Karpas-422 (cell line): ENCODE measurements around the gene PGLYRP2. TPM values are rescaled to one million over a fixed set of nuclear protein-coding genes. Genes with fewer than 3 reads are reported as not detected.
A peak's percentile ranks its signal among the peaks of the same experiment; 100 is the strongest.

Experiments
- DNase-seq: peaks from one replicate; pipeline ENCODE4 v3.0.0-alpha.2; 2015
- H2AFZ ChIP-seq: fragments of 200-600 bp; sonication (generic); 2 replicates; pipeline ENCODE4 v1.6.1; 2014; ENCODE audit warnings: antibody characterized with exemption, low read length, mixed read lengths
- H3K27ac ChIP-seq: fragments of 200-600 bp; sonication (generic); 2 replicates; pipeline ENCODE4 v1.5.1; 2014; ENCODE audit warnings: mild to moderate bottlenecking, low read length, moderate library complexity
- H3K27me3 ChIP-seq: fragments of 200-600 bp; sonication (generic); 2 replicates; pipeline ENCODE4 v1.6.1; 2014; ENCODE audit warnings: low read length, mixed read lengths
- H3K36me3 ChIP-seq: fragments of 200-600 bp; sonication (generic); 2 replicates; pipeline ENCODE4 v1.6.1; 2014; ENCODE audit warnings: low read length, mixed read lengths; ENCODE audit not compliant: insufficient read depth
- H3K4me1 ChIP-seq: fragments of 200-600 bp; sonication (generic); 2 replicates; pipeline ENCODE4 v1.6.1; 2014; ENCODE audit warnings: mild to moderate bottlenecking, low read length, mixed read lengths
- H3K4me2 ChIP-seq: fragments of 200-600 bp; sonication (generic); 2 replicates; pipeline ENCODE4 v1.6.1; 2014; ENCODE audit warnings: low read length, low read depth, mild to moderate bottlenecking; ENCODE audit not compliant: poor library complexity, severe bottlenecking
- H3K4me3 ChIP-seq: fragments of 200-600 bp; sonication (generic); 2 replicates; pipeline ENCODE4 v1.5.1; 2014; ENCODE audit warnings: mild to moderate bottlenecking, antibody characterized with exemption, low read length, mixed read lengths
- H3K79me2 ChIP-seq: fragments of 200-600 bp; sonication (generic); 2 replicates; pipeline ENCODE4 v1.6.1; 2014; ENCODE audit warnings: mild to moderate bottlenecking, low read length, mixed read lengths
- H3K9ac ChIP-seq: fragments of 200-600 bp; sonication (generic); 2 replicates; pipeline ENCODE4 v1.6.0; 2014; ENCODE audit warnings: low read length
- H3K9me2 ChIP-seq: fragments of 200-600 bp; sonication (generic), shearing (Covaris generic); replicated peaks from 2 replicates; pipeline ENCODE4 v1.6.0; 2014; ENCODE audit warnings: mild to moderate bottlenecking, low read length, moderate library complexity; ENCODE audit not compliant: insufficient read depth
- H3K9me3 ChIP-seq: fragments of 300-700, 200-600 bp; sonication (generic); 2 replicates; pipeline ENCODE4 v1.6.1; 2014; ENCODE audit warnings: low read length, mixed read lengths
- H4K20me1 ChIP-seq: fragments of 200-600 bp; sonication (generic); 2 replicates; pipeline ENCODE4 v1.6.1; 2014; ENCODE audit warnings: mild to moderate bottlenecking, antibody characterized with exemption, low read length, low read depth; ENCODE audit not compliant: insufficient read depth
- total RNA-seq: library from RNA; depleted of rRNA; stranded (reverse); fragments of >200 nt; shearing (Covaris generic); gene quantifications from 2 replicates; pipeline ENCODE4 v1.2.3, GENCODE V29; 2014; ENCODE audit warnings: low replicate concordance

The PGLYRP2 gene
- total RNA-seq, 1 experiment from 2014 or later, result not detected

DNA sequence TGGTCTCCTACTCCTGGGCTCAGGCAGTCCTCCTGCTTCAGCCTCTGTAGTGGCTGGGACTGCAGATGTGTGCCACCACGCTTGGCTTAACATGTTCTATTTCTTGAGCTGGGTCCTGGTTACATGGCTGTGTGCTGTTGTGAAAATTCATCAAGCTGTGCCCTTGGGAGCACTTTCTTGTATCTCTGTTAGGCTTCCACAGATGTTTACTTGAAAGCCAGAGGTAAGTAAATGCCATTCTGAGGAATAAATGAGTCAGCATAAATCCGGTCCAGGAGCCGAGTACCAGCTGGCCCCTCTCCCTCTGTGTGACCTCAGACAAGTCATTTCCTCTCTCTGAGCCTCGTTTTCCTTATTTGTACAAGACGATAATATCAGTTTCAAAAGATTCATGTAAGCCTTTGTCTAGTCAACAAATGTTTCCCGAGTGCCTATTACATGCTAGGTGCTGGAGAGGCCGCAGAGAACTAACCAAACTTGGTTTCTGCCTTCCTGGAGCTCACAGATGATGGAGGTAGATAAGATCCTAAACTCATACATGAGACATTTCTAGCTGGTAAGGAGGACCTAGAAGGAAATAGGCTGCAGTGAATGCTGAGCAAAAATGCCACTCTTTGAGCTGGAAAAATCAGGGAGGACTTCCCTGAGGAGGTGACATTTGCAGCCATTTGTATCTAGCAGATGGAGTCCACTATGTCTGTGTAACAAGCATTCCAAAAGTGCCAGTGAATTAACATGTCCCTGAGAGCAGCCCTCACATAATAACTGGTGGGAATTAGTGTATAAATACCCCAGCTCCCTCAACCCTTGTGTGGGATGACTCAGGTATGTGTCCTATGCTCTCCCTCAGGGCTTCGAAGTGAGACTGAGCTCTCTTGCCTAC, 12.2 kb downstream of the PGLYRP2 start:
- H3K4me3 ChIP-seq, result no peak overlapping the region
- no peaks in the 10 kb centered on the region for H3K27me3 ChIP-seq
- H4K20me1 ChIP-seq, result no peaks in the 10 kb centered on the region
- no peaks in the 10 kb centered on the region for H3K9me2 ChIP-seq
- H3K4me1 ChIP-seq, result peaks cover 8% of the 10 kb centered on the region
- H3K27ac ChIP-seq, result no peak overlapping the region
- no peaks in the 10 kb centered on the region for H3K79me2 ChIP-seq
- no peaks in the 10 kb centered on the region for H3K9me3 ChIP-seq
- no peak overlapping the region for H2AFZ ChIP-seq
- H3K36me3 ChIP-seq, result no peaks in the 10 kb centered on the region
- no peak overlapping the region for H3K9ac ChIP-seq
- no peak for DNase-seq
- no peak overlapping the region for H3K4me2 ChIP-seq

DNA sequence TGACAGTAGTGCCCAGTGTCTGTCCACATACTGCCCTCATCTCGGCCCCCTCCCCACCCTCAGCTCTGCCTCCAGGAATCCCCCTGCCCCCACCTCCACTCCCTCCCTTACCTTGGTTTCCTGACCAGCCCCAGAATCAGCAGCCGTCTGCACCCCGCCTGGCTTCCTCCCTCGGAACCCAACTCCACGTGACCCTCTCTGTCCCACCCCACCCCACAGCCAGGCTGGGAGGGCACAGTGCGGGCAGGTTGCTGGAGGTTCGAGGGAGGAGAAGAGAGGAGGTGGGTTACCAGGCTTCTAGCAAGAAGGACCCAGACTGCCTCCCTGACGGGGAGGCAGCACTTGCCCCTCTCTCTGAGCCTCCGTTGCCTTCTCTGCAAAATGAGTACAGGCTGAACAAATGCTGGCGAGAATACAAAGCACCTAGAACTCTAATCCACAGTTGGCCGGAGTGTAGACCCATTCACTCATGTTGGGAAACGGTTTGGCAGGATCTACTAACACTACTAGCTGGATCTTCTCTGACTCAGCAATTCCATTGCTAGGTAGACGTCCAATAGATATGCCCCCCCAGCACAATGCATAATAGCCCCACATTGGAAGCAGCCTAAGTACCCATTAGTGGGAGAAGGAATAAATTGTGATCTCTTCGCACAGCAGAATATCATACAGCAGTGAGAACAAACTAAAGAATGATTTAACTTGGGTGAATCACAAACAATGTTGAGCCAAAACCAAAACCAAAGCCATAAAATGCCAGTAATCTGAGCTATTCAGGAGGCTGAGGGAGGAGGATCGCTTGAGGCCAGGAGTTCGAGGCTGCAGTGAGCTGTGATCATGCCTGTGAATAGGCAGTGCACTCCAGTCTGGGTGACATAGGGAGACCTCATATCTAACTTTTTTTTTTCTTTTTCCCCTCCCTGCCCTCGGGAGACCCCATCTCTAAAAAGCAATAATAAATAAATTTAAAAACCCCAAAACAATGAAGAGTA, 14.6 kb downstream of the PGLYRP2 start, which contains the start of gene RASAL3:
TSS of gene RASAL3 (minus strand) at position 151 of the 992 bp plus-strand sequence. CDS start 186 bp downstream, outside the sequence.
- Histone ChIP-seq H3K9me2 (no peaks in the 10 kb centered on the region), H3K4me2 (peak within 1 kb of the TSS; percentile 66), H3K9ac (peak within 1 kb of the TSS; percentile 87), H3K4me3 (peak within 1 kb of the TSS; percentile 66), H3K27me3 (no peaks in the 10 kb centered on the region), H3K9me3 (no peaks in the 10 kb centered on the region), H4K20me1 (no peaks in the 10 kb centered on the region), H3K4me1 (peaks cover 8% of the 10 kb centered on the region), H3K79me2 (no peaks in the 10 kb centered on the region), H3K36me3 (no peaks in the 10 kb centered on the region), H2AFZ (peak within 1 kb of the TSS; percentile 72), H3K27ac (peak within 1 kb of the TSS; percentile 7; the same call in 1 of the 2 replicates)
- peak; percentile 64 for DNase-seq

DNA sequence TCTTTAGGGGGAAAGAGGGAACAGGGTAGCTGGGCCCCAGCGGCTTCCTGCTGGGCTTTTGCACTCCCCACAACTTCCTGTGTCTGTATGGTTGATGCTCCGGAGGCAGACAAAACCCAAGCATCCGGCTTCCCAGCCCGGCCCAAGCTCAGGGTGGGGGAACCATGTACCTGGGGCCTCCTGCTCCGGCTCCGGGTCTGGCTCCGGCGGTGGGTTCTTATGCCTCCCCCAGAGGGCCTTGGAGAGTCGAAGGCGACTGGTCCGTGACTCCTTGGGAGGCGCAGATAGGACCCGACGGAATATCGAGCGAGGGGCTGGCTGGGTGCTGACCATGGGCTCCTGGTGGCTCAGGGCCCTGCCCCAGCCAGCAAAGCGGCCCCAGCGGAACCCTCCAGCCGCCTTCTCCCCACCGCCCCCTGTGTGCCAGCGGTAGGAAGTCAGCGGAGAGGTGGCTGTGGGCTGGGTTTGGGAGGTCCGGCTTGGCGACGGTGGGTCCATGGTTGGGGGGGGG, 15.4 kb downstream of the PGLYRP2 start:
- H3K79me2 ChIP-seq, result no peaks in the 10 kb centered on the region
- peak overlapping the region; percentile 66 for H3K4me2 ChIP-seq
- peak overlapping the region; percentile 72; the same call in 1 of the 2 replicates for H2AFZ ChIP-seq
- H3K9me2 ChIP-seq, result no peaks in the 10 kb centered on the region
- H3K9ac ChIP-seq, result peak overlapping the region; percentile 87
- no peaks in the 10 kb centered on the region for H3K9me3 ChIP-seq
- no peaks in the 10 kb centered on the region for H3K36me3 ChIP-seq
- DNase-seq, result peak; percentile 84
- H4K20me1 ChIP-seq, result no peaks in the 10 kb centered on the region
- H3K27me3 ChIP-seq, result no peaks in the 10 kb centered on the region
- peak overlapping the region; percentile 7; the same call in 1 of the 2 replicates for H3K27ac ChIP-seq
- H3K4me3 ChIP-seq, result peak overlapping the region; percentile 66
- H3K4me1 ChIP-seq, result peaks cover 8% of the 10 kb centered on the region

DNA sequence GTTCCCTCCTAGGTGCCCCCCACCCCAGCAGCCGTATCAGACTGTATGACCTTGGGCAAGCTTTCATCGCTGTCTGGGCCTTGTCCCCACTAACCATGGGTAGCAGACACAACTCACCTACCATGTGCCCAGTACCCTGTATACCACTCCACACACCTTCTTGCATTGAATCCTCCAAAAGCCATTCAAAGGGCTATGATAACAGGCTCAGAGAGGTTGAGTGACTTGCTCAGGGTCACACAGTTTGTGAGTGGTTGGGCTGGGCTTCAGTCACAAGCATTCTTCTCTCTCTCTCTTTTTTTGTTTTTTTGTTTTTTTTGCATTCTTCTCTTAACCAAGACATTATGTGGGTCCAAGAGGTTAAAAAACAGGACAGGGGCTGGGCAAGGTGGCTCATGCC, 17.6 kb downstream of the PGLYRP2 start:
- Histone ChIP-seq H3K4me2 (no peak overlapping the region), H3K27ac (no peak overlapping the region), H4K20me1 (no peaks in the 10 kb centered on the region), H3K9me2 (no peaks in the 10 kb centered on the region), H3K27me3 (no peaks in the 10 kb centered on the region), H3K4me1 (peaks cover 5% of the 10 kb centered on the region), H3K4me3 (no peak overlapping the region), H2AFZ (no peak overlapping the region), H3K36me3 (no peaks in the 10 kb centered on the region), H3K9ac (no peak overlapping the region), H3K9me3 (no peaks in the 10 kb centered on the region), H3K79me2 (no peaks in the 10 kb centered on the region)
- DNase-seq, result no peak

DNA sequence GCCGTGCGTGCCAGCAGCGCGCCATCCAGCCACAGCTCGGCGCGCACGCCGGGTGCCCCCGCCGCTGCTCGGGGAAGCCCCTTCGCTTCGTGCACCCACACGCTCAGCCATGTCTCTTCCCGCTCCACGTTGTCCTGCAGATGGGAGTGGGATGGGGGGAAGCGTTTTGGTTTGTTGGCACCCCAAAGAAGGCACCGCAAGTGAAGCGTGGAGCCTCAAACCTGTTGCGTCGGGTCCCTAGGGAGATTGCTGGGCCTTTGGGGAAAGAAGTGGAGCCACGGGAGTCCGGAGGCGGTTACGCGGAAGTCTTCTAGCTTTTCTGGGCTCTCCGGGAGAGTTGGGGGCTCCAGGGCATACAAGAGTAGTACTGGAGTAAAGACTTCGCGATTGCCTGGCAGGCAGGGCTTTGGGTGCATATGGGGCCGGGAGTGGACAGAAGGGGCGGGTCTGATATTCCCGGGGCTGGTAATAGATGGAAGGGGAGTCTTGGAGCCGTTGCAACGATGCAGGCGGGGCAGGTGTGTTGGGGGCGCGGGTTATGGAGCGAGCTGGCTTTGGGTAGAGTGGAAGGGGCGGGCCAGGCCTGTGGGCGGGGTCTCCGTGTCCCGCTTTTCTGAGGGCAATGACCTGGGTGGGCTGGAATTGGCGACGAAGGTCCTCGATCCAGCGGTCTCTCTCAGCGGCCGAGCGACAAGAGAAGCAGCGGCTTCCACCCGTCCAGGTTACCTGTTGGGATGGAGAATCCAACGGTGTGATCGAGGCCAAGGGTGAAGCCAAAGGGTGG, 21.4 kb downstream of the PGLYRP2 start:
- Histone ChIP-seq H3K9ac (no peak overlapping the region), H3K79me2 (no peaks in the 10 kb centered on the region), H2AFZ (no peak overlapping the region), H3K27ac (no peak overlapping the region), H3K27me3 (no peaks in the 10 kb centered on the region), H3K9me2 (no peaks in the 10 kb centered on the region), H3K9me3 (no peaks in the 10 kb centered on the region), H4K20me1 (no peaks in the 10 kb centered on the region), H3K4me1 (no peaks in the 10 kb centered on the region), H3K4me3 (no peak overlapping the region), H3K4me2 (no peak overlapping the region), H3K36me3 (no peaks in the 10 kb centered on the region)
- no peak for DNase-seq

DNA sequence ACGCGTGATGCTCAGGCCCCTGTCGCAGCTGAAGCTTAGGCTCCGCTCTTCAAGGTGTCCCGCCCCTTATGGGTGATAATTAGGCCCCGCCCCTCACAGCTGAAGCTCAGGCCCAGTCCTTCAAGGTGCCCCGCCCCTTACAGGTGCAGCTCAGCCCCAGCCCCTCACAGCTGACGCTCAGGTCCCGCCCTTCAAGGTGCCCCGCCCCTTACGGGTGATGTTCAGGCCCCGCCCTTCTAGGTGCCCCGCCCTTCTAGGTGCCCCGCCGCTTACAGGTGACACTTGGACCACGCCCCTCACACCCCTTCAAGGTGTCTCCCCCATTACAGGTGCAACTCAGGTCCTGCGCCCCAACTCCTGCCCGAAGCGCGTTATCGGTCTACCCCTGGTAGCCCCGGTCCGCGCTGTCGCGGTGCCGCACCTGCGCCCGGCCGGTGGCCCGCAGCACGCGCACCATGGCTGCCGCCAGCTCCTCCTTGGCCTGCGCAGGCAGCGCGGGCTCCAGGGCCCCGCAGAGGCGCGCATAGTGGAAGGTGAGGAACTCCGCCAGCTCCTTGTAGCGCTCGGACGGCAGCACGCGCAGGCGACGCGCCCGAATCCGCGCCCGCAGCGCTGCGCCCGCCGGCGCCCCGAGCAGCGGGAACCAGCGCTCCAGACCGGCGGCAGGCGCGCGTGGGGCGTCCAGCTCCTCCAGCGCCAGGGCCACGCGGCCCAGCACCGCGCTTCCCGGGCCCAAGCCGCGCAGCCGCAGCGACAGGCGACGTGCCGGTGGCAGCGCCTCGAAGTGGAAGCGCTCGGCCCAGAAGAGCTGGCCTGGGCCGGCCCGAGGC, 22.2 kb downstream of the PGLYRP2 start:
- Histone ChIP-seq H3K9me2 (no peaks in the 10 kb centered on the region), H3K27ac (no peak overlapping the region), H2AFZ (no peak overlapping the region), H3K9ac (no peak overlapping the region), H3K4me3 (no peak overlapping the region), H4K20me1 (no peaks in the 10 kb centered on the region), H3K79me2 (no peaks in the 10 kb centered on the region), H3K4me1 (no peaks in the 10 kb centered on the region), H3K4me2 (no peak overlapping the region), H3K27me3 (no peaks in the 10 kb centered on the region), H3K36me3 (no peaks in the 10 kb centered on the region), H3K9me3 (no peaks in the 10 kb centered on the region)
- peak; percentile 52 for DNase-seq

DNA sequence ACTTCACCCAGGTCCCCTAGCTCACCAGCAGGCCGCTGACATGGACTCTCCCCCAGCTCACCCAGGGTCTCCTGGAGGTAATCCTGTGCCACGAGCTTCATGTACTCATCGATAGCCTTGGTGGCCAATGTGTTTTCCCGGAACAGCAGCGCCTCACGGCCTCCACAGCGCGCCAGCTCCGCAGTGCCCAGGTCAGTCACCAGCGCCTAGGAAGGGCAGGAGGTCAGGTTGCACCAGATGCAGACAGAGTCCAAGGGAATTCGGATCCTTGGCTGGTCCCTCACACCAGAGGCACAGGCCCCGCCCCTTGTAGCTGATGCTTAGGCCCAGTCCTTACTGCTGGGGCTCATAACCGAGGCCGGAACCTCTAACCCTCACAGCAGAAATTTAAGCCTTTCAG, 22.9 kb downstream of the PGLYRP2 start:
- Histone ChIP-seq H3K4me2 (no peak overlapping the region), H3K27me3 (no peaks in the 10 kb centered on the region), H3K4me3 (no peak overlapping the region), H3K4me1 (no peaks in the 10 kb centered on the region), H3K9ac (no peak overlapping the region), H4K20me1 (no peaks in the 10 kb centered on the region), H3K27ac (no peak overlapping the region), H3K79me2 (no peaks in the 10 kb centered on the region), H3K9me2 (no peaks in the 10 kb centered on the region), H2AFZ (no peak overlapping the region), H3K36me3 (no peaks in the 10 kb centered on the region), H3K9me3 (no peaks in the 10 kb centered on the region)
- DNase-seq, result no peak
